Vagina (tissue), 2 donors: ENCODE results near the gene KCNK10. TPM values are rescaled to one million over a fixed set of nuclear protein-coding genes. Genes with fewer than 3 reads are reported as not detected.
A peak's percentile ranks its signal among the peaks of the same experiment; 100 is the strongest.

Experiments used
- DNase-seq, 2 donors: peaks; one replicate each; pipeline ENCODE4 v3.0.0-alpha.2; 2017; ENCODE audit errors: extremely low spot score in 2 of 2
- H3K27ac ChIP-seq: fragments of 200-600 bp; sonication (generic); one replicate; pipeline ENCODE4 v1.5.1; 2019
- H3K27me3 ChIP-seq: fragments of 200-600 bp; sonication (generic); one replicate; pipeline ENCODE4 v1.5.1; 2019
- H3K36me3 ChIP-seq, 2 donors: fragments of 200-600 bp; sonication (generic); one replicate each; pipeline ENCODE4 v1.5.1; 2017 to 2019
- H3K4me1 ChIP-seq: fragments of 200-600 bp; sonication (generic); one replicate; pipeline ENCODE4 v1.5.1; 2019
- H3K4me3 ChIP-seq, 2 donors: fragments of 200-600 bp; sonication (generic); 1 replicate in 1 of 2; 2 replicates in 1 of 2; pipeline ENCODE4 v1.5.1; 2016 to 2019
- H3K9me3 ChIP-seq: fragments of 200-600 bp; sonication (generic); one replicate; pipeline ENCODE4 v1.5.1; 2019
- CTCF ChIP-seq, 3 experiments: fragments of 450-650 bp in 2 of 3; fragments of 200-600 bp in 1 of 3; sonication (generic) in 1 of 3; IDR thresholded peaks; one replicate each; pipeline ENCODE4 v1.5.1; 2017 to 2019; ENCODE audit warnings: antibody characterized with exemption in 3 of 3, mild to moderate bottlenecking in 2 of 3, moderate library complexity in 2 of 3
- POLR2A ChIP-seq, 2 donors: fragments of 450-650 bp; IDR thresholded peaks; one replicate each; pipeline ENCODE4 v1.6.1; 2017; ENCODE audit warnings: antibody characterized with exemption in 2 of 2, mild to moderate bottlenecking in 2 of 2, moderate library complexity in 2 of 2
- POLR2AphosphoS5 ChIP-seq, 2 donors: sonication (generic); formaldehyde crosslinking; IDR thresholded peaks; one replicate each; pipeline ENCODE4 v1.9.0; 2017; ENCODE audit warnings: antibody characterized with exemption in 2 of 2, mild to moderate bottlenecking in 2 of 2, low read depth in 1 of 2; ENCODE audit not compliant: insufficient read depth in 1 of 2
- intact Hi-C: fragments of 100-400 bp; cut with DNase I; formaldehyde crosslinking; loops from one replicate; pipeline ENCODE4 v1.15.1; 2023
- total RNA-seq: library from RNA; depleted of rRNA; stranded (reverse); fragments of >200 nt; gene quantifications from one replicate; pipeline ENCODE4 v1.2.3, GENCODE V29; 2016

KCNK10 gene
- total RNA-seq, 1 donor from 2014 or later = 0.25 TPM

- no peaks in the 10 kb centered on the region for H3K27me3 ChIP-seq
- no peaks in the 10 kb centered on the region for H3K9me3 ChIP-seq
- no peaks in the 10 kb centered on the region for H3K36me3 ChIP-seq
- H3K4me1 ChIP-seq = peaks cover 15% of the 10 kb centered on the region
- intact Hi-C loops = no loop called here
- no peak for DNase-seq
- TF ChIP-seq POLR2AphosphoS5 (IDR thresholded peaks at IDR 0.05; ENCODE audit: insufficient read depth in 1 of 2, low read depth in 1 of 2) (no peak), POLR2A (IDR thresholded peaks at IDR 0.05) (no peak), CTCF (IDR thresholded peaks at IDR 0.05) (no peak)
- H3K27ac ChIP-seq = no peak overlapping the region
- peak overlapping the region; percentile 21 to 31 for H3K4me3 ChIP-seq
These were observed 474 bp downstream of the KCNK10 start for GRCh38 chr14:88322504-88323085.

- intact Hi-C loops = no loop called here
- H3K4me3 ChIP-seq = no peak overlapping the region
- H3K27ac ChIP-seq = no peak overlapping the region
- no peak for DNase-seq
- no peaks in the 10 kb centered on the region for H3K36me3 ChIP-seq
- no peaks in the 10 kb centered on the region for H3K27me3 ChIP-seq
- H3K4me1 ChIP-seq = peaks cover 15% of the 10 kb centered on the region
- no peaks in the 10 kb centered on the region for H3K9me3 ChIP-seq
- TF ChIP-seq POLR2AphosphoS5 (IDR thresholded peaks at IDR 0.05; ENCODE audit: insufficient read depth in 1 of 2, low read depth in 1 of 2) (no peak), POLR2A (IDR thresholded peaks at IDR 0.05) (no peak), CTCF (IDR thresholded peaks at IDR 0.05) (no peak)
These were observed 1.2 kb downstream of the KCNK10 start for GRCh38 chr14:88321692-88322503.

DNA sequence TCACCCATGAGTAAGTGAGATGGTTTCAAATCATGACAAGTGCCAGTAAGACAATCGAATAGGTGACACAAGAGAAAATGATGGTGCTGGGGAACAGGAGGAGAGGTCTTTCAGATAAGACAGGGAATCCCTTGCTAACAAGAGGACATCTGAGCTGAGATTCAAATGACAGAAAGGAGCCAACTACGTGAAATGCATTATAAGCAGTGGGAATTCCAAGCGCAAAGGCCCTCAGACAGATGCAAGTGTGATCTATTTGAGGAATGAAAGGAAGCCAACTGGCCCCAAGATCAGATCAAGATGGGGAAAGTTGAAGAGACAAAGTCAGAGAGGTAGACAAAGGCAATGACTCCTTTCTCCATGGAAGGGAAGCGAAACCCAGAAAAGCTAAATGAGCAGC, 4.7 kb downstream of the KCNK10 start:
- Histone ChIP-seq H3K27me3 (no peaks in the 10 kb centered on the region), H3K9me3 (no peaks in the 10 kb centered on the region), H3K36me3 (no peaks in the 10 kb centered on the region), H3K4me3 (no peak overlapping the region), H3K27ac (no peak overlapping the region), H3K4me1 (peaks cover 8% of the 10 kb centered on the region)
- no peak for DNase-seq
- intact Hi-C loops = no loop called here
- TF ChIP-seq POLR2AphosphoS5 (IDR thresholded peaks at IDR 0.05; ENCODE audit: insufficient read depth in 1 of 2, low read depth in 1 of 2) = no peak
- TF ChIP-seq POLR2A (IDR thresholded peaks at IDR 0.05) = no peak
- TF ChIP-seq CTCF (IDR thresholded peaks at IDR 0.05) = no peak

- Histone ChIP-seq H3K36me3 (no peaks in the 10 kb centered on the region), H3K4me3 (no peak overlapping the region), H3K27ac (no peak overlapping the region), H3K27me3 (no peaks in the 10 kb centered on the region), H3K4me1 (no peaks in the 10 kb centered on the region), H3K9me3 (no peaks in the 10 kb centered on the region)
- intact Hi-C loops = no loop called here
- no peak for DNase-seq
- TF ChIP-seq POLR2AphosphoS5 (IDR thresholded peaks at IDR 0.05; ENCODE audit: insufficient read depth in 1 of 2, low read depth in 1 of 2) = no peak
- no peak for TF ChIP-seq CTCF (IDR thresholded peaks at IDR 0.05)
- no peak for TF ChIP-seq POLR2A (IDR thresholded peaks at IDR 0.05)
These were observed 6.5 kb downstream of the KCNK10 start for GRCh38 chr14:88316521-88316920.

GRCh38 chr14:88312257-88312656, 10.8 kb downstream of the KCNK10 start:
- intact Hi-C loops = no loop called here
- TF ChIP-seq POLR2A (IDR thresholded peaks at IDR 0.05) (no peak), POLR2AphosphoS5 (IDR thresholded peaks at IDR 0.05; ENCODE audit: insufficient read depth in 1 of 2, low read depth in 1 of 2) (no peak), CTCF (IDR thresholded peaks at IDR 0.05) (no peak)
- Histone ChIP-seq H3K9me3 (no peaks in the 10 kb centered on the region), H3K4me3 (no peak overlapping the region), H3K27ac (no peak overlapping the region), H3K4me1 (no peaks in the 10 kb centered on the region), H3K27me3 (no peaks in the 10 kb centered on the region), H3K36me3 (no peaks in the 10 kb centered on the region)
- DNase-seq = no peak
